ENCODE measurements around the gene SLC30A3. TPM values are rescaled to one million over a fixed set of nuclear protein-coding genes. Genes with fewer than 3 reads are reported as not detected.

SLC30A3 gene
- total and polyA plus RNA-seq, 2 of the 13 experiments (the other 11 are each of a cell fraction or from before 2014, with no cell fraction given) = 0.38 to 0.79 TPM

GRCh38 chr2:27236136-27236535 is 26.7 kb downstream of the SLC30A3 start:
- Histone ChIP-seq H2AFZ (ENCODE audit: low read length) (no peak overlapping the region), H3K36me3 (replicated peaks in 1 of 2; ENCODE audit: control insufficient read depth in 1 of 2, insufficient read depth in 2 of 2, low read length in 2 of 2) (peaks cover 78 to 96% of the 10 kb centered on the region in 2 experiments), H3K4me3 (replicated peaks in 1 of 3; ENCODE audit: insufficient read depth in 1 of 3, low read depth in 2 of 3, low read length in 3 of 3) (no peak overlapping the region), H3K79me2 (ENCODE audit: insufficient read depth, low read length) (no peaks in the 10 kb centered on the region), H4K20me1 (ENCODE audit: insufficient read depth, low read length) (no peaks in the 10 kb centered on the region), H3K9ac (ENCODE audit: insufficient read depth, low read depth, low read length) (no peak overlapping the region), H3K27me3 (ENCODE audit: control insufficient read depth in 1 of 2, insufficient read depth in 2 of 2, low read length in 2 of 2) (no peaks in the 10 kb centered on the region), H3K4me2 (ENCODE audit: low read depth, low read length) (no peak overlapping the region), H3K9me3 (ENCODE audit: low read length) (no peaks in the 10 kb centered on the region), H3K27ac (ENCODE audit: extremely low read length, insufficient read depth, low read length) (no peak overlapping the region), H3K4me1 (ENCODE audit: insufficient read depth, low read length) (no peaks in the 10 kb centered on the region)
- CTCF ChIA-PET (ENCODE audit: low intra/inter-chr PET ratio, low total read pairs) = no interaction called here
- in situ Hi-C loops (cut with HindIII; ENCODE audit: extremely low pct_ligation_motif_present, low pct_unique_long_range_greater_than_20kb) = no loop called here
- WGBS (ENCODE audit: low lambda C conversion rate) = 97% methylated on average over 12 of the region's 12 CpGs
- DNase-seq (ENCODE audit: low spot score) (no peak), ATAC-seq (no peak), FAIRE-seq (no peak)
- TF ChIP-seq HNF4A (CRISPR knock-in tag; IDR thresholded peaks at IDR 0.05) = no peak
- TF ChIP-seq POGK (CRISPR knock-in tag; conservative IDR thresholded peaks at IDR 0.05) = no peak
- no peak for TF ChIP-seq SMC3 (IDR thresholded peaks at IDR 0.05; ENCODE audit: low read length)
- no peak for TF ChIP-seq ZNF549 (CRISPR knock-in tag; IDR thresholded peaks at IDR 0.05)
- TF ChIP-seq AKNA (CRISPR knock-in tag; IDR thresholded peaks at IDR 0.05; ENCODE audit: borderline replicate concordance) = no peak
- no peak for TF ChIP-seq ELK4 (CRISPR knock-in tag; IDR thresholded peaks at IDR 0.05; ENCODE audit: borderline replicate concordance)
- TF ChIP-seq BATF2 (CRISPR knock-in tag; IDR thresholded peaks at IDR 0.05) = no peak
- POLR2A ChIA-PET = no interaction called here
- intact Hi-C loops (cut with micrococcal nuclease; ENCODE audit: unreplicated experiment) = no loop called here
- no TSS peak for BruUV-seq (replicated peaks)
